ENCODE measurements around the gene SIPA1.
A peak's percentile ranks its signal among the peaks of the same experiment; 100 is the strongest.
"Not testable (repeated sequence)": the region's sequence is repeated elsewhere in the genome, so short reads cannot be mapped to it uniquely, and the experiment has no call there.

Gene SIPA1

DNA sequence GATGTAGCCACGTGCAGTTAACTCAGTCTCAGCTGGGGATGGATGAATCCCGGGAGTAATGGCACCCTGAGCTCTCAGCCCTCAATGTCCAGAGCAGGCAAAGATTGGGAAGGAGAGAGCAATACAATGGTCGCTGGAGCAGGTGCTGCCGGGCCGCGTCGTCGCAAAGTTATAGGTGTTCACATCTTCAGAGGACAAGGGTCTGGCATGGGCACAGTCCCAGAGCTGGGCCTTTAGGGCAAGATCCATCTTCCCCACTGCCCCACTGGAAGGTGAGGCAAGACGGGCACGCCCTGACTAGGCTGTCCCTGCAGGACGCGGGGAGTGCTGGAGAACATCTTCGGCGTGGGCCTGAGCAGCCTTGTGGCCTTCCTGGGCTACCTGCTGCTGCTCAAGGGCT lies 14.7 kb upstream of the SIPA1 start:
- no peak for DNase-seq (ENCODE audit: low read depth in 2 of 2)

DNA sequence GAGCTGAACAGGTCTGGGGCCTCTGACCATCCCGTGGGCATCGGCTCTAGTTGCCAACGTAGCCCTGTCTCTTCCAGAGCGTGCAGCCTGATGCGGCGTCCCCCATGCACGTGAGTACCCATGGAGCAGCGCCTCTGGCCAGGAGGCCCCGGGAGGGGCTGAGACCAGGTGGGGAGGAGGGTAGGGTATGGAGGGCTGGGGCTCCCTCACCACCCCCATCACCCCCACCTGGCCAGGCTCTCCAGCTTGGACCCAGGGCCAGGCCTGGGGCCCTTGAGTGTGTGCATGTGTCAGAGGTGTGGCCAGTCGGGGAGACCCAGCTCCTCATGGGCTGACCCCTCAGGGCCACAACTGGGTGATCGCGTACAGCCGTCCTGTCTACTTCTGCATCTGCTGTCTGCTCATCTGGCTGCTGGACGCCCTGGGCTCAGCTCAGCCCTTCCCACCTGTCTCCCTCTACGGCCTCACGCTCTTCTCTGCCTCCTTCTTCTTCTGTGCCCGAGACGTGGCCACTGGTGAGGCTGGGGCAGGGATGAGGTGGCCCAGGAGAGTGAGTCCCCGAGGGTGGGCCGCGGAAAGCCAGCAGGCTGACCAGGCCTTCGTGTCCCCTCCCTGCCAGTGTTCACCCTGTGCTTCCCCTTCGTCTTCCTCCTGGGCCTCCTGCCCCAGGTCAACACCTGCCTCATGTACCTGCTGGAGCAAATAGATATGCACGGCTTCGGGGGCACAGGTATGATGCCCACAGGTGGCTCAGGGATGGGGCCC lies 13.9 kb upstream of the SIPA1 start:
- DNase-seq (ENCODE audit: low read depth in 2 of 2): no peak

DNA sequence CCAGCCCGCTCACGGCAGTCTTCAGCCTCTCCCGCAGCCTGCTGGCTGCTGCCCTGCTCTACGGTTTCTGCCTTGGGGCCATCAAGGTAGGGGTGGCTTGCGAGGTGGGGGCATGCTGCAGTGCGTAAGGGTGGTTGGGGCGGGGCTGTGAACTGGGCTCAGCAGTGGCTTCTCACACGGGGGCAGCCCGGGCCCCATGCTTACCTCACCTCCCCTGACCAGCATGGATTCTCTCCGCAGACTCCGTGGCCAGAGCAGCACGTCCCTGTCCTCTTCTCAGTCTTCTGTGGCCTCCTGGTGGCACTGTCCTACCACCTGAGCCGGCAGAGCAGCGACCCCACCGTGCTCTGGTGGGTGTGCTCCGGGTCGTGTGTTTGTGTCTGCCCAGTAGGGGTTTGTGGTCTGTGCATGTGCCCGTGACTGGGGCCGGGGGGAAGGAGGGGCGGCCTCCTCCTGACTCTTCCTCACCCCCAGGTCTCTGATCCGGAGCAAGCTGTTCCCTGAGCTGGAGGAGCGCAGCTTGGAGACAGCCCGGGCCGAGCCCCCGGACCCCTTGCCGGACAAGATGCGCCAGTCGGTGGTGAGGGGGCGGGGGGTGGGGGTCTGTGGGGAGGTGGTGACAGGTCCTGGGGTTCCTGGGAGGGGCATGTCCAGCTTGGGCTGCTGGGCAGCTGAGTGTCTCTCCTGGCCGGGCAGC lies 12.8 kb upstream of the SIPA1 start:
- no peak for DNase-seq (ENCODE audit: low read depth in 2 of 2)

DNA sequence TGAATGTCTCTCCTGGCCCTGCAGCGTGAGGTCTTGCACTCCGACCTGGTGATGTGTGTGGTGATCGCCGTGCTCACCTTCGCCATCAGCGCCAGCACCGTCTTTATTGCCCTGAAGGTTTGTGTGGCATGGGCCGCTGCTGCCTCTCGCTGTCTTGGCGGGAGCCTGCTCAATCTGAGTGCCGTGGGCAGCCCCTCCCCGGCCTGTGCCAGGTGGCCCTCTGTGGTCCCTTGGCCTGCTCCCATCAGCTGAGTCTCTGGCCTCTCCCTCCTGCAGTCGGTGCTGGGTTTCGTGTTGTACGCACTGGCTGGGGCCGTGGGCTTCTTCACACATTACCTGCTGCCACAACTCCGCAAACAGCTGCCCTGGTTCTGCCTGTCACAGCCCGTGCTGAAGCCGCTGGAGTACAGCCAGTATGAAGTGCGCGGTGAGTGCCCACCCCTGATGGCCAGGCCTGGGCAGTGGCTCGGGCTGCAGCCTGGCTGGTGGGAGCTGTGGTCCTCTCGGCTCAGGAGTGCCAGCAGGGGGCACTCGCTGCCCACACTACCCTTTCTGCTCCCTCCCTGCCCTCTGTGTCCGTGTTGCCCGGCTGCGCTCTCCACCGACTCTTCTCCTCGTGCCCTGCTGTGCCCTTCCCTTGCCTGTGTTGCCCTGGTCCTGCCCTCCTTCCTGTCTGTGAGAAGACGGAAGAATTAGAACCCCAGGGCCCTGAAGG lies 12.1 kb upstream of the SIPA1 start:
- DNase-seq (ENCODE audit: low read depth in 2 of 2): no peak

DNA sequence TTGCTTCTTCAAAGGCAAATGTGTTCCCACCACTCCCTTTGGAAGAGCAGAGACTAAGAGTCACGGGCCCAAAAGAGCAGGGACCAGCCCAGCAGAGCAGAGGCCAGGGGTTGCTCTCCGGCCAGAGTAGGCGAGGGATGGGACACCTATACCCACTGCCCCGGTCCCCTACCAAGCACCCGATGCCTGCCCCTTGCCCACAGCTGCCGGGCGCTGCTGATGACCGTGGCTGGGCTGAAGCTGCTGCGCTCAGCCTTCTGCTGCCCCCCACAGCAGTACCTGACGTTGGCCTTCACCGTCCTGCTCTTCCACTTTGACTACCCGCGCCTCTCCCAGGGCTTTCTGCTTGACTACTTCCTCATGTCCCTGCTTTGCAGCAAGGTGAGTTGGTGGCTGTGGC lies 10.7 kb upstream of the SIPA1 start:
- DNase-seq (ENCODE audit: low read depth in 2 of 2): no peak

DNA sequence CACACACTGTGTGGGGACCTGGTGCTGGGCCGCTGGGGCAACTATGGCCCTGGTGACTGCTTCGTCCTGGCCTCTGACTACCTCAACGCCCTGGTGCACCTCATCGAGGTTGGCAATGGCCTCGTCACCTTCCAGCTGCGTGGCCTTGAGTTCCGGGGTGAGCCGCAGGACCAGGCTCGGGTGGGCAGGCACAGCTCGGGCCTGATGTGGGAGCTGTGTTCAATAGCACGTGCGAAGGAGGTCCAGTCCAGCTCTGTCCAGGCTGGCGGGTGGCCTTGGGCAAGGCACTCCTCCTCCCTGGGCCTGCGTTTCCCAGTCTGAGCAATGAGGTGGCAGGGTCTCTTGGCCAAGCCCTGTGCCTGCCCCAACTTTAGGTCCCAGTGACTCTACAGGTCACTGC lies 8.3 kb upstream of the SIPA1 start:
- no peak for DNase-seq (ENCODE audit: low read depth in 2 of 2)

DNA sequence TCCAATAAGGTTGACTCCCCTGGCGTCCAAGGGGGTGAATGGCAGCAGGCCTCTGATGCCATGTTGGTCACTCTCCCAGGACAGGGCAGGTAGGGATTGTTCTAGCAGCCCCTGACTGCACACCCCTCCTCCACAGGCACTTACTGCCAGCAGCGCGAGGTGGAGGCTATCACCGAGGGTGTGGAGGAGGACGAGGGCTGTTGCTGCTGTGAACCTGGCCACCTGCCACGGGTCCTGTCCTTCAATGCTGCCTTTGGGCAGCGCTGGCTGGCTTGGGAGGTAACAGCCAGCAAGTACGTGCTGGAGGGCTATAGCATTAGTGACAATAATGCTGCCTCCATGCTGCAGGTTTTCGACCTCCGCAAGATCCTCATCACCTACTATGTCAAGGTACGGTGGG lies 7.7 kb upstream of the SIPA1 start:
- no peak for DNase-seq (ENCODE audit: low read depth in 2 of 2)

DNA sequence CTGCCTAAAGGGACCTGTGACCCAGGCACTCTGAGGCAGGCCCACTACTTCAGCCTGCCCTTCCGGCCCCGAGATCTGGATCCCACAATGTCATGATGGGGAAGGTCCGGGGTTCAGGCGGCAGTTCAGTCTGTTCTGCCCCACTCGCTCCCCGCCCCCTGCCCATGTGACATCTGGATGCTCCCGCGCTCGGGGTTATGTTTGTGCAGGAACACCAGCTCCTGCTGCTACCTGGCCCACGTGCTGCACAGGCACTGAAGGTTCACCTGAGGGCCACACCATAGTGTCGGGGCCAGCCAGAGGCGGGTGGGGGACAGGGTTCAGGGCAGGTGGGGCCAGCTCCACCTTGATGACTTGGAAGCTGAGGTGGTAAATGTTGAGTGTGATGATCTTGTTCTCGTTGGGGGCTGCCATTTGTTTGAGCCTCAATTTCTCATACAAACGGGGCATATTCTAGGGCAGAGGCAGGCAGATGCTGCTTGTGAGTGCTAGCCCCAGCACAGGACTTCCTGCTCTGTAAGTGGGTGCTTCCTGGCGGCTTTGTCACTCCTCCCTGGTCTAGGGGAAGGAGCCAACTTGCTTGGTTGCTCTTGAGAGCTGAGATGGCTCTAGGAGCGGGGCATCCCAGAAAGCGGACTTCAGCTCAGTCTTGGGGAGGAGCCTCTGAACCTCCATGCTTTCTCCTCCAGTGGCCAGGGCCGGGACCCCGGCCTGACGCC lies 4.4 kb upstream of the SIPA1 start:
- DNase-seq (ENCODE audit: low read depth in 2 of 2): no peak

DNA sequence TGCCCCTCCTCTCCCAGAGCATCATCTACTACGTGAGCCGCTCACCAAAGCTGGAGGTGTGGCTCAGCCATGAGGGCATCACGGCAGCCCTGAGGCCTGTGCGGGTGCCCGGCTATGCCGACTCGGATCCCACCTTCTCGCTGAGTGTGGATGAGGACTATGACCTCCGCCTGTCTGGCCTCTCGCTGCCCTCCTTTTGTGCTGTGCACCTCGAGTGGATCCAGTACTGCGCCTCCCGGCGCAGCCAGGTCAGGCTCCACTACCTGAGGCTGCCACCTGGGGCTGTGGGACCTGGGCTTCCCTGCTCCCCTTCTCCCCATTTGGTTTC lies 3.8 kb upstream of the SIPA1 start:
- no peak for DNase-seq (ENCODE audit: low read depth in 2 of 2)

DNA sequence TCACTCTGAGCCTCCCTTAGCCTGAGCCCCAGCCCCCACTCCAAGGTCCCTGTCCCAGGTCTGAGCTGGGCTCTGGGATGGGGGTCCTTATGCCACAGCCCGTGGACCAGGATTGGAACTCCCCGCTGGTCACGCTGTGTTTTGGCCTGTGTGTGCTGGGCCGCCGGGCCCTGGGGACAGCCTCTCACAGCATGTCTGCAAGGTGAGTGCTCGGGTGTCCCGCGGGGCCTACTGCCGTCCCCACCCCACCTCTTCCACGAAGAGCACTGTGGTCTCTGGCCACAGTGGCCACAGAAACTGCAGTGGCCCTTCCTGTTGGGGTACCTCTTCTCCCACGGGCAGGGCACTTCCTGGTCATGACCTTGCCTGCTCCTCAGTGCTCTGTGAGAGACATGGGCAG lies 3.5 kb upstream of the SIPA1 start:
- DNase-seq (ENCODE audit: low read depth in 2 of 2): no peak

DNA sequence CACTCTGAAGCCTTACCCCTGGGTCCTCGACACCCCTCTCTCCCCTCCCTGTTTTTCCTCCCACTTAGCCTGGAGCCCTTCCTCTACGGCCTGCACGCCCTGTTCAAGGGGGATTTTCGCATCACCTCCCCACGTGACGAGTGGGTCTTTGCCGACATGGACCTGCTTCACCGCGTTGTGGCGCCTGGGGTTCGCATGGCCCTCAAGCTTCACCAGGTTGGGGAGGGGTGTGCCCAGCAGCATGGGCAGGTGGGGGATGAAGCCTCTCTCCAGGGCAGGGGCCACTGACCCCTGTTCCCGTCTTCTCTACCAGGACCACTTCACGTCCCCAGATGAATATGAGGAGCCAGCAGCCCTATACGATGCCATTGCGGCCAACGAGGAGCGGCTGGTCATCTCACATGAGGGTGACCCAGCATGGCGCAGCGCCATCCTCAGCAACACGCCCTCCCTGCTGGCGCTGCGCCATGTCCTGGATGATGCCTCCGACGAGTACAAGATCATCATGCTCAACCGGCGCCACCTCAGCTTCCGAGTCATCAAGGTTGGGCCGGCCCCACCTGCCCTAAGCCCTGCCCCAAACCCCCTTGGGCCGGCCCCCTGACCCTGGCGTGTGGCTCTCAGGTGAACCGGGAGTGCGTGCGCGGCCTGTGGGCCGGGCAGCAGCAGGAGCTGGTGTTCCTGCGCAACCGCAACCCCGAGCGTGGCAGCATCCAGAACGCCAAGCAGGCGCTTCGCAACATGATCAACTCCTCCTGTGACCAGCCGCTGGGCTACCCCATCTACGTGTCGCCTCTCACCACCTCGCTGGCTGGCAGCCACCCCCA lies 2.8 kb upstream of the SIPA1 start:
- no peak for DNase-seq (ENCODE audit: low read depth in 2 of 2)

DNA sequence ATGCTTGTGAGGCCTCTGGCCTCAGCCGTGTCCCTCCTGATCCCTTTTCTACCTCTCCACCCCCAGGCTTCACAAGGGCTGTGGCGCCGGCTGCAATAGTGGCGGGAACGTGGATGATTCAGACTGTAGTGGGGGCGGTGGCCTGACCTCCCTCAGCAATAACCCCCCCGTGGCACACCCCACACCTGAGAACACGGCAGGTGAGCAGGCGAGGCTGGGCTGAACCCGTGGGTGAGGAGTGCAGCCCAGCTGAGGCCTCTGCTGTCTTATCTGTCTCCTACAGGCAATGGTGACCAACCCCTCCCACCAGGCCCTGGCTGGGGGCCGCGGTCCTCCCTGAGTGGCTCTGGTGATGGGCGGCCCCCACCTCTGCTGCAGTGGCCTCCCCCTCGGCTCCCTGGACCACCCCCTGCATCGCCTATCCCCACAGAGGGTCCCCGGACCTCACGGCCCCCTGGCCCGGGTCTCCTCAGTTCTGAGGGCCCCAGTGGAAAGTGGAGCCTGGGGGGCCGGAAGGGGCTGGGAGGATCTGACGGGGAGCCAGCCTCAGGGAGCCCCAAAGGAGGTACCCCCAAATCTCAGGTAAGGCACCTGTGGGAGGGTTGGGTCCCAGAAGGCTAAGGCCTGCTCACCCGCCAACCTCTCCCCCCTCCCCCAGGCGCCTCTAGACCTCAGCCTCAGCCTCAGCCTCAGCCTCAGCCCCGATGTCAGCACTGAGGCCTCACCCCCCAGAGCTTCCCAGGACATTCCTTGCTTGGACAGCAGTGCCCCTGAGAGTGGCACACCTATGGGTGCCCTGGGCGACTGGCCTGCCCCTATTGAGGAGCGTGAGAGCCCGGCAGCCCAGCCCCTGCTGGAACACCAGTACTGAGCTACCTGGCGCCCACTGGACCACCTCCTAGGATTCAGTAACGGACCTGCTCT lies 1.5 kb upstream of the SIPA1 start:
- DNase-seq (ENCODE audit: low read depth in 2 of 2): no peak

DNA sequence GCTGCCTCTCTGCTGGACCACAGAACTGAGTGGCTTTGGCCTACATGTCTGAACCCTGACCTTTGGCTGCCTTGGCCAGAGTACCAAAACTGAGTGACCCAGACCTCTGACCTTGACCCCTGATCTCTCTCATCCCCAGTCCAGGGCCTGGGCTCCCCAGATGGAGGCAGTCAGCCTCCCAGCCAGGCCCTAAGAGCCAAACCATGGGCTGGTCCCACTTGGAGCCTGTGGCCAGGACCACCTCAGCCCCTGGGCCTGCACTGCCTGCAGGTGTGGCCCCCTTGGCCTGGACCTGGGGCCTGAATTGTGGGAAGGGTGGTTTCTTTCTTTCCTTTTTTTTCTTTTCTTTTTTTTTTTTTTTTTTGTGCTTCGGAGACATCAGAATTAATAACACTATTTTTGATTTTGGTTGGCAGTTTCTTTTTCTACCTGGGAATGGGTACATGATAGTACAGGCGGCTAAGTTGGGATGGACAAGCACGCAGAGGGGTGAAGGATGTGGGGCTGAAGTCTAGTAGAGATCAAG lies 806 bp upstream of the SIPA1 start:
- no peak for DNase-seq (ENCODE audit: low read depth in 2 of 2)

DNA sequence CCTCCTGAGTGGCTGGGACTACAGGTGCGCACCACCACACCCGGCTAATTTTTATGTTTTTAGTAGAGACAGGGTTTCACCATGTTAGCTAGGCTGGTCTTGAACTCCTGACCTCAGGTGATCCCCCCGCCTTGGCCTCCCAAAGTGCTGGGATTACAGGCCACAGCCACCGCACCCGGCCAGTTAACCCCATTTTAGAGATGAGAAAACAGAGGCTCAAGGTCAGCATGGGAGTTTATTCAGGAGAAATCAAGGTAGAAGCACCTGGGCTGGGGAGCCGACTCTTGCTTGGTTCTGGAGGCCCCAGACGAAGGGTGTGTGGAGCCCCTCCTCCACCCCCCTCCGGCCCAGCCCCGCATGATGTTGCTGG lies 1.3 kb downstream of the SIPA1 start:
- DNase-seq (ENCODE audit: low read depth in 2 of 2): not testable (repeated sequence)

DNA sequence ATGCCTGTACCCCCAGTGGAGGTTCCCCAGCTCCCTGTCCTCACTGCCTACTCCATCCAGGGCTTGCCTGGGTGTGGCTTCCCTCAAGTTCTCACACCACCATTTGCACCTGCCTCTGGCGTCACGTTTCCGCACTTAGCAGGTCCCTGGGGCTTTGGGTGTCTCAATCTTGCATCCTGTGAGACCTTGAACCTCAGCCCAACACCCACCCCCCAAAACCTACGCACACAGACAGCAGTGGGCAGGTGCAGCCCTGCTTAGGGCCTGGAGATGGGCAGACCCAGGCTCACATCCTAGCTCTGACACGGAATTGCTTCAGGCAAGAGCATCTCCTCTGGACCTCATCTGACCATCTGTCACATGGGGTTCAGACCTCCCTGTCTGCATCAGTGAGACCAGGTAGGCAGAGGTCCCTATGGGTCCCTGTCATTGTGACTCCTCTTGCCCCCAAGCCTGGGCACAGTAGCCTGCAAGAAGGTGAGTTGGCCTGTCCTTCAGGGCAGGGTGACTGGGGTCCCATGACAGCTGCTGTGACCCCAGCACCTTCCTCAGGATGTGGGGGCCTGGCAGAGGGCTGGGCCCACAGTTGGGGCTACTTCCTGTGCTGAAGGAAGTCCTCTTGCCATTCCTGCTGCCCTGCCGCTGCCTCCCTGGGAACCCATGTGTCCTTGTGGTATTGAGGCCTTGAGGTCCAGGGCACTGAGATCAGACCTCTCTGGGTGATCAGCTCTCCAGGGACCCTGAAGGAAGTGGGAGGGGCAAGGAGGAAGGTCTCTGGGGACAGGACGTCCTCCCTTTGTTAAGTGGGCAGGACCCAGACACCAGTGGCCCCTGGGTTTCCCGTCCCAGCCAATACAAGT lies 2.0 kb downstream of the SIPA1 start:
- DNase-seq (ENCODE audit: low read depth in 2 of 2): peak; percentile 61 to 63

DNA sequence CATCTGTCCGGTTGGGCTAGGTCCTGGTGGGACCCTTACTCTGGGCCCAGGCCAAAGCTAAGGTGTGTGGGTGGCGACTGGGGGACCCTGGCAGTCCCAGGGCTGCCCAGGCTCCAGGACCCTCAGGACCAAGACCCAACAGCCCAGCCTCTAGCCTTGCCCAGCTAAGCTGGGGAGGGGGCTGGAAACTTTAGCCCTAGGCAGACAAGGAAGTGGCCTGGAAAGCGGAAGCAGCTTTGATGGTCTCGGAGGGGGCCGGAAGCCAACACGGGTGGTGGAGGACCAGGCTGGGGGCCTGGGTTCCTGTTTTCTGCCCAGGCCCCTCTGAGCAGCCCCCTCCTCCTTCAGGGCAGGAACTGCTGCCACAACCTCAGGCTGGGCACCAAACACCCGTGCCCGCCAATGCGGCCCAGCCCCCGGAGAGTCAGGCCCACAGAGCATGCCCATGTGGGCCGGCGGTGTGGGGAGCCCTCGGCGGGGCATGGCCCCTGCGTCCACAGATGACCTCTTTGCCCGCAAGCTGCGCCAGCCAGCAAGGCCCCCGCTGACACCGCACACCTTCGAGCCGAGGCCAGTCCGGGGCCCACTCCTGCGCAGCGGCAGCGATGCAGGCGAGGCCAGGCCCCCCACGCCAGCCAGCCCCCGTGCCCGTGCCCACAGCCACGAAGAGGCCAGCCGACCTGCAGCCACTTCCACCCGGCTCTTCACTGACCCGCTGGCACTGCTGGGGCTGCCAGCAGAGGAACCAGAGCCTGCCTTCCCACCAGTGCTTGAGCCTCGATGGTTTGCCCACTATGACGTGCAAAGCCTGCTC lies 2.8 kb downstream of the SIPA1 start:
- DNase-seq (ENCODE audit: low read depth in 2 of 2): peak in 1 of 2 donors; percentile 38

DNA sequence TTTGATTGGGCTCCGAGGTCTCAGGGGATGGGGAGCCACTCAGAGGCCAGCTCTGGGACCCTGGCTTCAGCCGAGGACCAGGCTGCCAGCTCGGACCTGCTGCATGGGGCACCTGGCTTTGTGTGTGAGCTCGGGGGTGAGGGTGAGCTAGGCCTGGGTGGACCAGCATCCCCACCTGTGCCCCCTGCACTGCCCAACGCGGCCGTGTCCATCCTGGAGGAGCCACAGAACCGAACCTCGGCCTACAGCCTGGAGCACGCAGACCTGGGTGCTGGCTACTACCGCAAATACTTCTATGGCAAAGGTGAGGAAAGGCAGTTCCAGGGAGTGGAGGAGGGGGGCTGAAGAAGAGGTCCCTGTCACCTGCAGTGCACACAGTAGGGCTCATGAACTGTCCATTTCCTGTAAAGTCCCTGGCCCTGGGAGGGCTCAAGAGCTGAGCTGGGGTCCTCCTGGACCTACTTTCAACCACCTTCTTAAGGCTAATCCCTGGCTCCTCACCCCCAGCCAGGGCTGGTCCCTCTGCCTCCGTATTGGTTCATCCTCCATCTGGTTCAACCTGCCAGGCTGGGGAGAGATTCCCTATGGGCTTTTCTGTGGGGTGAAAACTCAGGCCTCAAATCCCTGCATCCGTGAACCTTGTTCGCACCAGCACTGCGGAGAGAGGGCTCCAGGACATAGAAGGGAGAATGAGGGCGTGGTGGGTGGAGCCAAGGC lies 3.6 kb downstream of the SIPA1 start:
- no peak for DNase-seq (ENCODE audit: low read depth in 2 of 2)

Data from stimulated activated CD8-positive, alpha-beta memory T cell treated with anti-CD3 and anti-CD28 coated beads, Interleukin-7, amount 100 ng/mL, for 4 hours (primary cell).